IMR-90 (cell line): ENCODE measurements around the gene ZDHHC14. TPM values are rescaled to one million over a fixed set of nuclear protein-coding genes. Genes with fewer than 3 reads are reported as not detected.

Experiments
- ATAC-seq: fragments of 200-7000 bp; cut with Tn5 transposase; 2 replicates; pipeline ENCODE4 v1.9.1; 2020; ENCODE audit warnings: low read depth, mild to moderate bottlenecking, moderate library complexity
- BruUV-seq: library from RNA; stranded (reverse); fragments of 400-500 nt; replicated peaks from 2 replicates; lab custom pipeline; 2021; lab: Mats Ljungman, UMichigan
- CTCF ChIA-PET: fragments of 300-600 bp; formaldehyde crosslinking; extraction: SDS; loops from one replicate; lab custom pipeline; 2021; ENCODE audit warnings: antibody characterized with exemption; lab: Yijun Ruan, JAX
- POLR2A ChIA-PET: fragments of 300-600 bp; sonication (Branson Sonifier 250); formaldehyde crosslinking; loops from one replicate; lab custom pipeline; 2022; ENCODE audit warnings: antibody characterized with exemption; ENCODE audit not compliant: unreplicated experiment; lab: Charles Lee
- DNase-seq: peaks from one replicate; pipeline ENCODE4 v3.0.0; 2013
- H2AFZ ChIP-seq: replicated peaks from 2 replicates; pipeline ENCODE3; 2013; ENCODE audit warnings: low read length, mild to moderate bottlenecking; ENCODE audit not compliant: poor library complexity
- H2AK5ac ChIP-seq: 2 replicates; pipeline ENCODE4 v1.6.1; 2013; ENCODE audit warnings: low read depth, low read length, inconsistent platforms
- H2AK9ac ChIP-seq: replicated peaks from 2 replicates; pipeline ENCODE3; 2013; ENCODE audit warnings: mild to moderate bottlenecking, low read depth, low read length, moderate library complexity; ENCODE audit not compliant: poor library complexity
- H2BK120ac ChIP-seq: 2 replicates; pipeline ENCODE4 v1.6.1; 2013; ENCODE audit warnings: low read depth, low read length, inconsistent platforms
- H2BK15ac ChIP-seq: 3 replicates; pipeline ENCODE4 v1.6.1; 2013; ENCODE audit warnings: low read depth, low read length, inconsistent platforms
- H2BK20ac ChIP-seq: 2 replicates; pipeline ENCODE4 v1.6.1; 2013; ENCODE audit warnings: low read depth, mild to moderate bottlenecking, inconsistent platforms, low read length, moderate library complexity
- H2BK5ac ChIP-seq: 2 replicates; pipeline ENCODE4 v1.6.1; 2013; ENCODE audit warnings: mild to moderate bottlenecking, low read depth, low read length, inconsistent platforms; ENCODE audit not compliant: poor library complexity, severe bottlenecking
- H3K14ac ChIP-seq: replicated peaks from 2 replicates; pipeline ENCODE4 v1.6.1; 2013; ENCODE audit warnings: low read depth, low read length, inconsistent platforms
- H3K18ac ChIP-seq: 2 replicates; pipeline ENCODE4 v1.6.1; 2013; ENCODE audit warnings: low read depth, low read length, control low read depth
- H3K23ac ChIP-seq: 2 replicates; pipeline ENCODE4 v1.6.1; 2013; ENCODE audit warnings: low read depth, low read length, inconsistent platforms
- H3K27ac ChIP-seq: 2 replicates; pipeline ENCODE4 v1.5.1; 2013; ENCODE audit warnings: mild to moderate bottlenecking, control low read depth, low read length; ENCODE audit not compliant: insufficient read depth
- H3K27me3 ChIP-seq: 2 replicates; pipeline ENCODE4 v1.6.1; 2013; ENCODE audit warnings: low read length; ENCODE audit not compliant: control insufficient read depth, insufficient read depth
- H3K36me3 ChIP-seq: 2 replicates; pipeline ENCODE4 v1.6.1; 2013; ENCODE audit warnings: low read length, mixed read lengths; ENCODE audit not compliant: control insufficient read depth, insufficient read depth
- H3K4ac ChIP-seq: 2 replicates; pipeline ENCODE4 v1.6.1; 2013; ENCODE audit warnings: low read depth, low read length, inconsistent platforms
- H3K4me1 ChIP-seq: 2 replicates; pipeline ENCODE4 v1.6.1; 2013; ENCODE audit warnings: low read length, mixed read lengths; ENCODE audit not compliant: control insufficient read depth, insufficient read depth
- H3K4me2 ChIP-seq: 2 replicates; pipeline ENCODE4 v1.6.1; 2013; ENCODE audit warnings: low read depth, mild to moderate bottlenecking, control low read depth, low read length, moderate library complexity
- H3K4me3 ChIP-seq: 2 replicates; pipeline ENCODE4 v1.5.1; 2013; ENCODE audit warnings: low read depth, mild to moderate bottlenecking, control low read depth, low read length, moderate library complexity; ENCODE audit not compliant: insufficient read depth
- H3K56ac ChIP-seq: 2 replicates; pipeline ENCODE4 v1.6.1; 2013; ENCODE audit warnings: low read length, inconsistent platforms; ENCODE audit not compliant: insufficient read depth; ENCODE audit errors: extremely low read depth
- H3K79me1 ChIP-seq, 2 experiments: 2 replicates each; pipeline ENCODE4 v1.6.1; 2013; ENCODE audit warnings: low read length in 2 of 2, inconsistent platforms in 1 of 2, low read depth in 1 of 2
- H3K9ac ChIP-seq: 2 replicates; pipeline ENCODE4 v1.6.1; 2013; ENCODE audit warnings: low read depth, low read length, control low read depth
- H3K9me1 ChIP-seq: 2 replicates; pipeline ENCODE4 v1.6.1; 2013; ENCODE audit warnings: low read length, inconsistent platforms; ENCODE audit not compliant: insufficient read depth
- H3K9me3 ChIP-seq: 2 replicates; pipeline ENCODE4 v1.6.1; 2013; ENCODE audit warnings: low read length; ENCODE audit not compliant: control insufficient read depth, insufficient read depth
- H4K20me1 ChIP-seq: 2 replicates; pipeline ENCODE4 v1.6.1; 2013; ENCODE audit warnings: low read length, inconsistent platforms; ENCODE audit not compliant: insufficient read depth
- H4K5ac ChIP-seq: 2 replicates; pipeline ENCODE4 v1.6.1; 2013; ENCODE audit warnings: mild to moderate bottlenecking, low read depth, low read length, control low read depth
- H4K8ac ChIP-seq, 2 experiments: 2 replicates each; pipeline ENCODE4 v1.6.1; 2013; ENCODE audit warnings: low read depth in 2 of 2, low read length in 2 of 2, control low read depth in 1 of 2, inconsistent platforms in 1 of 2
- H4K91ac ChIP-seq: 2 replicates; pipeline ENCODE4 v1.6.1; 2013; ENCODE audit warnings: low read depth, low read length, inconsistent platforms; ENCODE audit not compliant: insufficient read depth
- WGBS, 2 experiments: methylation state at CpG; one replicate each; pipeline versions ENCODE4 v1.1.5 to v1.1.7; 2013; ENCODE audit warnings: missing lambda C conversion rate in 2 of 2; ENCODE audit not compliant: insufficient read length in 1 of 2; ENCODE audit errors: extremely low coverage in 2 of 2; 5-methylcytosine and 5-hydroxymethylcytosine counted together
- dilution Hi-C: fragments of 300-500 bp; cut with HindIII; formaldehyde crosslinking; loops from one replicate; pipeline ENCODE4 v1.14.3; 2018; ENCODE audit warnings: low sequenced_read_pairs; ENCODE audit not compliant: unreplicated experiment
- in situ Hi-C: fragments of 300-500 bp; cut with MboI; formaldehyde crosslinking; loops from 3 replicates; pipeline ENCODE4 v1.14.3; 2019; ENCODE audit warnings: low sequenced_read_pairs, inconsistent platforms, mixed read lengths
- intact Hi-C: fragments of 100-400 bp; cut with micrococcal nuclease; formaldehyde crosslinking; loops from 2 replicates; pipeline ENCODE4 v1.10.0; 2022
- polyA plus RNA-seq, 3 experiments: library from polyadenylated mRNA; depleted of rRNA; stranded (reverse); fragments of >200 nt; gene quantifications; 2 replicates each; pipeline ENCODE4 v1.2.3, GENCODE V29; 2012; ENCODE audit warnings: low replicate concordance in 1 of 3
- total RNA-seq: library from RNA; depleted of rRNA; stranded (reverse); fragments of >200 nt; gene quantifications from 2 replicates; pipeline ENCODE4 v1.2.3, GENCODE V29; 2012
- TF ChIP-seq, protein P1 (sequence below): conservative IDR thresholded peaks from 2 replicates; pipeline ENCODE4 v1.5.1; 2012; ENCODE audit warnings: mild to moderate bottlenecking, low read depth, low read length, improper control_type of control experiment

The ZDHHC14 gene
- total and polyA plus RNA-seq, 2 of the 4 experiments (the other 2 are of a cell fraction), result 0.90 to 2.0 TPM

DNA sequence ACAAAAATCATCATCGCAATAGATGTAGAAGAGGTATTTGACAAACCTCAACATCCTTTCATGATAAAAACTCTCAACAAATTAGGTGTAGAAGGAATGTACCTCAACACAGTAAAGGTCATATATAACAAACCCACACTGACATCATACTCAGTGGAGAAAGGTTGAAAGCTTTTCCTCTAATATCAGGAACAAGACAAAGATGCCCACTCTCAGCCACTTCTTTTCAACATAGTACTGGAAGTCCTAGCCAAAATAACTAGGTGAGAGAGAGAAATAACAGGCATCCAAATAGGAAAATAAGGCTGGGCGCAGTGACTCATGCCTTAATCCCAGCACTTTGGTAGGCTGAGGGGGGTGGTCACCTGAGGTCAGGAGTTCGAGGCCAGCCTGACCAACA lies 95.8 kb downstream of the ZDHHC14 start:
- in situ Hi-C loops (no loop called here), dilution Hi-C loops (no loop called here), intact Hi-C loops (no loop called here)
- Histone ChIP-seq H3K27me3 (no peaks in the 10 kb centered on the region), H3K9ac (no peak overlapping the region), H4K20me1 (no peaks in the 10 kb centered on the region), H3K14ac (no peak overlapping the region), H4K91ac (no peak overlapping the region), H3K9me3 (no peaks in the 10 kb centered on the region), H3K18ac (no peak overlapping the region), H2BK120ac (no peak overlapping the region), H3K4me3 (no peak overlapping the region), H3K56ac (no peak overlapping the region), H3K27ac (no peak overlapping the region), H3K9me1 (no peaks in the 10 kb centered on the region), H2AK9ac (no peak overlapping the region), H3K79me1 (no peaks in the 10 kb centered on the region), H2BK5ac (no peak overlapping the region), H3K4me1 (no peaks in the 10 kb centered on the region), H2BK15ac (no peak overlapping the region), H3K23ac (no peak overlapping the region), H2AFZ (no peak overlapping the region), H4K8ac (no peak overlapping the region), H2AK5ac (no peak overlapping the region), H3K4ac (no peak overlapping the region), H4K5ac (no peak overlapping the region), H2BK20ac (no peak overlapping the region), H3K36me3 (no peaks in the 10 kb centered on the region), H3K4me2 (no peak overlapping the region)
- no TSS peak for BruUV-seq
- no CpG with 5 or more reads among the region's 3 CpGs for WGBS, 2 experiments
- ChIA-PET CTCF (no interaction called here), POLR2A (no interaction called here)
- TF ChIP-seq, protein P1, sequence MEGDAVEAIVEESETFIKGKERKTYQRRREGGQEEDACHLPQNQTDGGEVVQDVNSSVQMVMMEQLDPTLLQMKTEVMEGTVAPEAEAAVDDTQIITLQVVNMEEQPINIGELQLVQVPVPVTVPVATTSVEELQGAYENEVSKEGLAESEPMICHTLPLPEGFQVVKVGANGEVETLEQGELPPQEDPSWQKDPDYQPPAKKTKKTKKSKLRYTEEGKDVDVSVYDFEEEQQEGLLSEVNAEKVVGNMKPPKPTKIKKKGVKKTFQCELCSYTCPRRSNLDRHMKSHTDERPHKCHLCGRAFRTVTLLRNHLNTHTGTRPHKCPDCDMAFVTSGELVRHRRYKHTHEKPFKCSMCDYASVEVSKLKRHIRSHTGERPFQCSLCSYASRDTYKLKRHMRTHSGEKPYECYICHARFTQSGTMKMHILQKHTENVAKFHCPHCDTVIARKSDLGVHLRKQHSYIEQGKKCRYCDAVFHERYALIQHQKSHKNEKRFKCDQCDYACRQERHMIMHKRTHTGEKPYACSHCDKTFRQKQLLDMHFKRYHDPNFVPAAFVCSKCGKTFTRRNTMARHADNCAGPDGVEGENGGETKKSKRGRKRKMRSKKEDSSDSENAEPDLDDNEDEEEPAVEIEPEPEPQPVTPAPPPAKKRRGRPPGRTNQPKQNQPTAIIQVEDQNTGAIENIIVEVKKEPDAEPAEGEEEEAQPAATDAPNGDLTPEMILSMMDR, result no peak
- no peak for DNase-seq
- ATAC-seq, result no peak
